ENCODE data around the gene IGF2BP2.
"Not testable (repeated sequence)": the region's sequence is repeated elsewhere in the genome, so short reads cannot be mapped to it uniquely, and the experiment has no call there.

Gene IGF2BP2

DNA sequence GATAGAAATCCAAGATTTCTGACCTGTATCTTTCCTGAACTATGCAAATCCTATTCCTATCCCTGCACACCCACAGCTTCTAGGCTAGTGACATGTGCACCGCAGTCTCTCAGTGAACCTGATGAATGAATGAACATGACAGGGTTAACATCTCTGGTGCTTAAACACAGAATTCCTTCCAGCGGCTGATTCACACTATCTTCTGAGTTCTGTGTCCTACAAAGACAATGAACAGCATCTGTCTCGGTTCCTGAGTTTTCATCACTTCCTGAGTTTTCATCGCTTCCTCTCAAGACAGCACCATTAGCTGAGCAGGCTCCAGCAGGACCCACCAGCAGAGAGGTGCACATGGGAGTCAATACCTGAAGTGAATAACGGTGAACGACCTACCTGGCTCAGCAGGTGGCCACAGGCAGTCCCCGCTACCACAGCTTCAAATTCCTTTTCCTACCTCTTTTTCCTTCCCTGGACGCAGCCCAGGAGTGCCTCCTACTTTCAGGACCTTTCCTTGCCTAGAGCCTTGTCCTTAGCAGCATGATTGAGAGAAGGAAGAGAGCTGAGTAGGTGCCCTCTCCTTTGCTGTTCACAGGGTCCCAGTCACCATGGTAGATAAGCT is 113.5 kb downstream of the IGF2BP2 start:
- no peak for DNase-seq (ENCODE audit: low spot score)

- no peak for DNase-seq (ENCODE audit: low spot score)
These were observed 115.4 kb downstream of the IGF2BP2 start for GRCh38 chr3:185709251-185709955.

DNA sequence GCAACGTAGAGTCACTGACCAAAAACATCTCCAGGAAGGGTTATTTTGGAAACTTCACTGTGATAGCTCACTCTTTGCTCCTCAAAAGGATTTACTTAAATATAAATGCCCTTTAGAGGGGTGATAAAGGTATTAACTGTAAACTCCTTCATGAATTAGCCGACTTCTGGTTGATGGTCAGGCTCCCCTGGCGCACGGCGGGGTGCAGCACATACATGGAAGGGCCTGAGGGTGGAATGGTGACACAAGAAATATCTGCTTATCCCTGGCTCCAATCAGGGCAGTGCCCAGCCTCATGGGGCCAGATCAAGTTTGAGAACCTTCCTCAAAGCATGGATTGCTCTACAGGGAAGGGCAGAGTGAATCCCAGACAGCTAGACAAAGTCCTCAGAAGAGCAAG is 116.5 kb downstream of the IGF2BP2 start:
- DNase-seq (ENCODE audit: low spot score) = no peak

GRCh38 chr3:185705498-185705897 is 119.3 kb downstream of the IGF2BP2 start:
- no peak for DNase-seq (ENCODE audit: low spot score)

GRCh38 chr3:185702262-185703225 is 122.3 kb downstream of the IGF2BP2 start:
- no peak for DNase-seq (ENCODE audit: low spot score)

GRCh38 chr3:185701611-185702261 is 123.1 kb downstream of the IGF2BP2 start:
- DNase-seq (ENCODE audit: low spot score) = no peak

DNA sequence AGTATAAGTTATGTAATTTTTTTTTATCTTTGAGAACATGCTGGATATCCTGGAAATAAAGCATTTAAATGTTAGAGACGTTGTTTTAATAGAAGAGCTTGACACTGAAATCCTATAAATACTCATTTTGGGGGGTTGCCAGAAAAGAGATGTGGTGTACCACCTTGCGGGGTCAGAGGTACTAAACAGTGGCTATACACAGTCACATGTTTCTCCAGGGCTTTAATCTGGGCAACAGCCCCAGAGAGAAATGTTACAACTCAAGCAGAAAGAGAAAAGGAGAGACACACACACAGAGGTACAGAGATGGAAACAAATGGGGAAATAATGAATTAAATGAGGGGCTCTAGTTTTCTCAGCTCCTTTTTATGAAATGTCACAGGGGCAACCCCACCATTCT is 124.9 kb downstream of the IGF2BP2 start:
- no peak for DNase-seq (ENCODE audit: low spot score)

DNA sequence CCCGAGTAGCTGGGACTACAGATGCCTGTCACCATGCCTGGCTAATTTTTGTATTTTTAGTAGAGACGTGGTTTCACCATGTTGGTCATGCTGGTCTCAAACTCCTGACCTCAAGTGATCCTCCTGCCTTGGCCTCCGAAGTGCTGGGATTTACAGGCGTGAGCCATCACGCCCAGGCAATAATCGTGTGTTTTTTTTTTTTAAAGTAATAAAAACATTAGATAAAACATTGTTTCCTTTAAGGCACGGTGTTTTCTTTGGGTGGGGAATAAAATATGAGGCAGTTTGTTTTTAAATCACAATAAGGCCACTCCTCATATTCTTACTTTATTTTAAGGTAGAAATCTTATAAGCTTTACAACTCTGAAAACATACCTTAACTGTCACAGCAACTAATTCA is 127.6 kb downstream of the IGF2BP2 start:
- DNase-seq (ENCODE audit: low spot score) = not testable (repeated sequence)

DNA sequence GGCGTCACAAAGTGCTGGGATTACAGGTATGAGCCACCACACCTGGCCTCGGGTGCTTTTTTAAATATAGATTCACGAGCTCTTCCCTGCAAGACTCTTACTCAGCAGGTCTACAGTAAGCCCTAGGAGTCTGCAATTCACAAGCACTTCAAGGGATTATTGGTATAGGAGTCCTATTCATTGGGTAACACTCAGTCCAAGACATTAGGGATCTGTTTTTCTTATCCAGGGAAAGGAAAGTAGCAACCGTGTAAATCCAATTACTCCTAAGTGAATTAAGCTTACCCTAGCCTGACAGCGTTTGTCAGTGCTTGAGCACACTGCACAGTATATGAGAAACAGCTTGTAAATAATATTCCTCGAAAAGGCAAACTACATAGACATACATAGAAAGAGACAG is 128.8 kb downstream of the IGF2BP2 start:
- DNase-seq (ENCODE audit: low spot score) = no peak

- no peak for DNase-seq (ENCODE audit: low spot score)
These were observed 130.7 kb downstream of the IGF2BP2 start for GRCh38 chr3:185693985-185694653.

DNA sequence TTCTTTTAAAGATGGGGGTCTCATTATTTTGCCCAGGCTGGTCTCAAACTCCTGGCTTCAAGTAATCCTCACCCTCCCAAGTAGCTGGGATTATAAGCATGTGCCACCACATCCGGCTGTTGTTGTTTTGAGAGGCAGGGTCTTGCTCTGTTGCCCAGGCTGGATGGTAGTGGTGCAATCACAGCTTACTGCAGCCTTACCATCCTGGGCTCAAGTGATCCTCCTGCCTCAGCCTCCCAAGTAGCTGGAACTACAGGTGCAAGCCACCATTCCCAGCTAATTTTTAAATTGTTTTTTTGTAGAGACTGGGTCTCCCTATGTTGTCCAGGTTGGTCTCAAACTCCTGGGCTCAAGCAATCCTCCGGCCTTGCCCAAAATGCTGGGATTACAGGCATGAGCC is 133.2 kb downstream of the IGF2BP2 start:
- no peak for DNase-seq (ENCODE audit: low spot score)

DNA sequence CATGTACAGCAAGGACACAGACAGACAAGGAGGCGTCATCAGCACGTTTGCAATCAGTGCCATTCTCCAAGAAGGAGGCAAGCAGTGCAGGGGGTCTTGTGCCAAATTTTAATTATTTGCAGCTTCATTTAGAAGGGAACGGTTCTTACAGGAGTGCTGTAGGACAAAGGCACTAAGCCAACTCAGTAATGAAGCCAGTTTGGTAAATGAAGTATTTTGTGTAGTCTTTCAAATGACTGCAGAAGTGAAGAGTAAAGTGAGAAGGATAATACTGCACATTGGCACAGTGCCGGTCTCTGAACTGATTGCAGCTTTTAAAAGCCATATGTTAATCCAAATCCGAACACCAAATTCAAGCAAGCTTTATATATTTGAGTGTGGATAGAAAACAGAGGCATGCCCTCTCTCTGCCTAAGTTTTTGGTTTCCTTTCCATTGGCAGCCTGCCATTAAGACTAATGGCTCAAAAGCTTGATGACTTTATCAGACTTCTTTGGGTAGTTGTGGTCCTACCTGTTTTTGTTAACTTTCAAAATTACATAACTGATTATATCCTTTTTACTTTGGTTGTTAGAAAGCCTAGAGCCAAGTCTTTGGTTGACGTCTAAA is 137.5 kb downstream of the IGF2BP2 start:
- no peak for DNase-seq (ENCODE audit: low spot score)

DNA sequence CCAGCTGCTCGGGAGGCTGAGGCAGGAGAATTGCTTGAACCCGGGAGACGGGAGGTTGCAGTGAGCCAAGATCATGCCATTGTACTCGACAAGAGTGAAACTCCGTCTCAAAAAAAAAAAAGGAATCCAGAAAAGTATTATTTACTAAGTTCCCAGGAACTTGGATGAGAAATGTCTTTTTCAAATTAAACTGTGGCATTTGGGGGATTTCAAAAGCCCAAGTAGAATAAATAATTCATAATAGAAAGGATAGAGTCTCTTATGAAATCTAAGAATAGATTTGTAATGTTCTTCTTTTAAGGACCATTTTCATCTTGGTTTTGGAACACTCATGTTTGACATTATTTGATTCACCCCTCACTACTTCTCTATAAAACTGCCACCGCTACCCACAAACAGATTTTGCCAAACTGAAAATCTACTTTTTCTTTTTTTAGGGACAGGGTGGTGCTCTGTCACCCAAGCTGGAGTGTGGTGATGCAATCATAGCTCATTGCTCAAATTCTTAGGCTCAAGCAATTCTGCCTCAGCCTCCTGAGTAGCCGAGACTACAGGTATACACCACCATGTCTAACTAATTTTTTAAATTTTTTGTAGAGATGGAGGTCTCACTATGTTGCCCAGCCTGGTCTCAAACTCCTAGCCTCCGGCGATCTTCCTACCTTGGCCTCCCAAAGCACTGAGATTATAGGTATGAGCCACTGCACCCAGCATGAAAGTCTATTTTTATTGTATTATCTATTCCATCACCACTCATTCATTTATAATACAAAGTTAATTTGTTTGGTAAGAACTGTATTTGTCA is 139.4 kb downstream of the IGF2BP2 start:
- no peak for DNase-seq (ENCODE audit: low spot score)

- DNase-seq (ENCODE audit: low spot score) = no peak
These were observed 144.6 kb downstream of the IGF2BP2 start for GRCh38 chr3:185680231-185680630.

DNA sequence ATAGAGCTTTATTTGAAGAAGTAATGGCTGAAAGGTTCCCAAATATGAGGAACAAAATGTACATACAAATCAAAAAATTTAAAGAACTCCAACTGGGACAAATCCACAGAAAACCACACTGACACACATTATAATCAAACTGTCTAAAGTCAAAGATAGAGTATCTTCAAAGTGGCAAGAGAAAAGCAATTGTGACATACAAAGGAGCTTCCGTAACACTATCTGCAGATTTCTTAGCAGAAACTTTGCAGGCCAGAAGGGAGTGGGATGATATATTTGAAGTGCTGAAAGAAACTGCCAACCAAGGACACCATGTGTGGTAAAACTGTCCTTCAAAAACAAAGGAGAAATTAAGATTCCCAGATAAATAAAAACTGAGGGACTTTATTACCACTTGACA is 146.8 kb downstream of the IGF2BP2 start:
- DNase-seq (ENCODE audit: low spot score) = no peak

DNA sequence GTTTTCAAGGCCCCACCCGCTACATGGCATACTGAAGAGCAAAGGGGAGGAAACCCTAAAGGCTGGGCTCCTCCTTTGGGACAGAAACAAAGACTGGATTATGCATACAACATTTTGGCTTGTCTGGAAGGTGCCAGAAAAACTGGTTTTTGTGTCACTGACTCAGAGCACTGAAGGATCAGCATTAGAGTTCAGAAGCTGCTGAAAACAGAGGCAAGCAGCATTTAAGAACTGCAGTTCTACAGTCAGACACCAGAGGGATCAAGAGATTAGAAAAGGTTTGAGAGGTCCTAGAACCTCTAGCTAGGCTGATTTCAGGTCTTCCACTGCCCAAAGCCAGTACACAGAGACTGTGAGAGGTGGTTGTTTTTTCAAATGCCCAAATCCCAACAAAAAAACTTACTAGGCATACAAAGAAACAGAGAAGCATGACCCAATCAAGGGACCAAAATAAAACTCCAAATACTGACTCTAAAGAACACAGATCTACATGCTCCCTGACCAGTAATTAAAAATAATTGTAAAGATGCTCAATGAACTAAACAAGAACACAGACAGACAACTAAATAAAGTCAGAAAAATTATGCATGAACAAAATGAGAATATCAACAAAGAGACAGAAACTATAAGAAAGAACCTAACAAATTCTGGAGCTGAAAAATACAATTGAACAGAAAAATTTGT is 147.6 kb downstream of the IGF2BP2 start:
- peak; percentile 69 for DNase-seq (ENCODE audit: low spot score)

DNA sequence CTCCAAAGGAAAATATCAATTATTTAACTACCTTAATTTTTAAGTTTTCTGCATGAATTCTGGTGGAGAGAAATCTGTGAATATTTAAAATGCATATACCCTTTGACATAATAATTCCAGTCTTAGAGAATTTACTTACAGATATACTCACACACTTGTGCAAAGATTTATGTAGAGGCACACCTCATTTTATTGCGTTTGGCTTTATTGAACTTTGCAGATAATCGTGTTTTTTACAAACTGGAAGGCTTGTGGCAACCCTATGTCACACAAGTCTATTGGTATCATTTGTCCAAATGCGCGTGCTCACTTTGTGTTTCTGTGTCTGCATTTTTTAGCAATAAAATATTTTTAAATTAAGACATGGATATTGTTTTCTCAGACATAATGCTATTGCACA is 157.3 kb downstream of the IGF2BP2 start:
- no peak for DNase-seq (ENCODE audit: low spot score)

GRCh38 chr3:185663929-185664328 is 160.9 kb downstream of the IGF2BP2 start:
- DNase-seq (ENCODE audit: low spot score) = no peak

GRCh38 chr3:185661772-185662171 is 163.1 kb downstream of the IGF2BP2 start:
- DNase-seq (ENCODE audit: low spot score) = no peak

GRCh38 chr3:185661296-185661695 is 163.5 kb downstream of the IGF2BP2 start:
- not testable (repeated sequence) for DNase-seq (ENCODE audit: low spot score)

Data from HuH-7.5 (cell line).